Measurements from ENCODE around the gene RAB40C. TPM values are rescaled to one million over a fixed set of nuclear protein-coding genes. Genes with fewer than 3 reads are reported as not detected.

The RAB40C gene, protein sequence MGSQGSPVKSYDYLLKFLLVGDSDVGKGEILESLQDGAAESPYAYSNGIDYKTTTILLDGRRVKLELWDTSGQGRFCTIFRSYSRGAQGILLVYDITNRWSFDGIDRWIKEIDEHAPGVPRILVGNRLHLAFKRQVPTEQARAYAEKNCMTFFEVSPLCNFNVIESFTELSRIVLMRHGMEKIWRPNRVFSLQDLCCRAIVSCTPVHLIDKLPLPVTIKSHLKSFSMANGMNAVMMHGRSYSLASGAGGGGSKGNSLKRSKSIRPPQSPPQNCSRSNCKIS
- total RNA-seq = 10 to 100 TPM; 11.1 to 13.5 TPM

DNA sequence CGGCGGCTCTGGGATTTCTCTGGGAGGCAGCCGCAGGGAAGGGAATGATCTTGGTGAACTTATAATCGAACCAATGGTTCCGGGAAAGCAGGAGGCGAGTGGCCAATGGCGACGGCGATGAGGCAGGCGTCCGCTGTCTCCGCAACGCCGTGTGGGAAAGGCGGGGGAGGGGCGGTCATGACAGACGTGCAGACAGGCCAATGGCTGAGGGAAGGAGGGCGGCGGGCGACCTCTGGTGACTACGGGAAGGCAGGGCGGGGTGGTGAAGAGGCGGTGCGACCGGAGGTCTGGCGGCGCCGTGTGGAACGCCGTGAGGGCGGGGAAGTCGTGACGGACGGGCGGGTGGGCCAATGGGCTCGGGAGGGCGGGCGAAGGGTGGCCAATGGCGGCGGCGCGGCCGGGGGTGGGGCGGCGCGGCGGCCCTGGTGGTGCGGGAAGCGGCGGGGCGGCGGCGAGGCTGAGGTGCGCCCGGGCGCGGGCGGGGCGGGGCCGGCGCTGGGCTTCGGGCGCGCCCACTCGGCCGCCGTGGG lies at the start of gene RAB40C:
TSS of gene RAB40C (plus strand) at position 409 of the 530 bp plus-strand sequence. CDS start 226 bp downstream, outside the sequence.
- H3K27me3 ChIP-seq = no peaks in the 10 kb centered on the region
- peak; percentile 100 for DNase-seq (ENCODE audit: low spot score)
- no peaks in the 10 kb centered on the region for H3K36me3 ChIP-seq
- no peak for TF ChIP-seq CTCF (IDR thresholded peaks at IDR 0.05)
- H3K4me1 ChIP-seq = peaks cover 0 to 50% of the 10 kb centered on the region in 2 donors
- no peaks in the 10 kb centered on the region for H3K9me3 ChIP-seq
- H3K27ac ChIP-seq = peak within 1 kb of the TSS; percentile 96 to 97
- peak within 1 kb of the TSS; percentile 78 to 92 for H3K4me3 ChIP-seq

- Histone ChIP-seq H3K27me3 (no peaks in the 10 kb centered on the region), H3K36me3 (peaks cover 10% of the 10 kb centered on the region), H3K9me3 (no peaks in the 10 kb centered on the region), H3K27ac (no peak overlapping the region), H3K4me3 (no peak overlapping the region), H3K4me1 (peaks cover 0 to under 1% of the 10 kb centered on the region in 2 donors)
- no peak for TF ChIP-seq CTCF (IDR thresholded peaks at IDR 0.05)
- DNase-seq (ENCODE audit: low spot score) = no peak
Measured at GRCh38 chr16:540645-541340, 49.1 kb upstream of the RAB40C start.

GRCh38 chr16:543301-544164 lies 46.3 kb upstream of the RAB40C start:
- Histone ChIP-seq H3K27me3 (no peaks in the 10 kb centered on the region), H3K36me3 (peaks cover 10% of the 10 kb centered on the region), H3K9me3 (no peaks in the 10 kb centered on the region), H3K4me1 (no peaks in the 10 kb centered on the region), H3K4me3 (no peak overlapping the region), H3K27ac (no peak overlapping the region)
- TF ChIP-seq CTCF (IDR thresholded peaks at IDR 0.05) = no peak
- DNase-seq (ENCODE audit: low spot score) = no peak

DNA sequence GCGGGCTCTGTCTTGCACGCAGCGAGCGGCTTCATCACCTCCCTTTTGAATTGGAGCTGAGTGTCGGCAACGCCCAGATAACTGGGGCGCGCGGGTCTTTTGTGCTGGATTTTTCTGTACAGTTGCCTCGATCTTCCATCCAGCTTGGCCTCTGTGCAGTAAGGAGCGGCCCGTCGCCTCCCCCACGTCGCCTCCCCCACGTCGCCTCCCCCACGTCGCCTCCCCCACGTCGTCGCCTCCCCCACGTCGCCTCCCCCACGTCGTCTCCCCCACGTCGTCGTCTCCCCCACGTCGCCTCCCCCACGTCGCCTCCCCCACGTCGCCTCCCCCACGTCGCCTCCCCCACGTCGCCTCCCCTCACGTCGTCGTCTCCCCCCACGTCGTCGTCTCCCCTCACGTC lies 45.3 kb upstream of the RAB40C start:
- Histone ChIP-seq H3K4me1 (no peaks in the 10 kb centered on the region), H3K36me3 (peaks cover 19% of the 10 kb centered on the region), H3K27me3 (no peaks in the 10 kb centered on the region), H3K27ac (no peak overlapping the region), H3K9me3 (no peaks in the 10 kb centered on the region), H3K4me3 (no peak overlapping the region)
- DNase-seq (ENCODE audit: low spot score) = no peak
- TF ChIP-seq CTCF (IDR thresholded peaks at IDR 0.05) = no peak

DNA sequence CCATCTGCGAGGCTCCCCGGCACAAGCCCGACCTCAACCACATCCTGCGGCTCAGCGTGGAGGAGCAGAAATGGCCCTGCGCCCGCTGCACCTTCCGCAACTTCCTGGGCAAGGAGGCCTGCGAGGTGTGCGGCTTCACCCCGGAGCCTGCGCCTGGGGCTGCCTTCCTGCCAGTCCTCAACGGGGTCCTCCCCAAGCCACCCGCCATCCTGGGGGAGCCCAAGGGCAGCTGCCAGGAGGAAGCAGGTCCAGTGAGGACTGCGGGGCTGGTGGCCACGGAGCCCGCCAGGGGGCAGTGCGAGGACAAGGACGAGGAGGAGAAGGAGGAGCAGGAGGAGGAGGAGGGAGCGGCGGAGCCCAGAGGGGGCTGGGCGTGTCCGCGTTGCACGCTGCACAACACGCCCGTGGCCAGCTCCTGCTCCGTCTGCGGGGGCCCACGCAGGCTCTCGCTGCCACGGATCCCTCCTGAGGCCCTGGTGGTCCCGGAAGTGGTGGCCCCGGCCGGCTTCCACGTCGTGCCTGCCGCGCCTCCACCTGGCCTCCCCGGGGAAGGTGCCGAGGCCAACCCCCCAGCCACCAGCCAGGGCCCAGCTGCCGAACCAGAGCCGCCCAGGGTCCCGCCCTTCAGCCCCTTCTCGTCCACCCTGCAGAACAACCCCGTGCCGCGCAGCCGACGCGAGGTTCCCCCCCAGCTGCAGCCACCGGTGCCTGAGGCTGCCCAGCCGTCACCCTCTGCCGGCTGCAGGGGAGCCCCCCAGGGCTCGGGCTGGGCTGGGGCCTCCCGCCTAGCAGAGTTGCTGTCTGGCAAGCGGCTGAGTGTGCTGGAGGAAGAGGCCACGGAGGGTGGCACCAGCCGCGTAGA lies 42.7 kb upstream of the RAB40C start:
- Histone ChIP-seq H3K4me1 (no peaks in the 10 kb centered on the region), H3K27me3 (no peaks in the 10 kb centered on the region), H3K36me3 (peaks cover 25% of the 10 kb centered on the region), H3K27ac (no peak overlapping the region), H3K4me3 (no peak overlapping the region), H3K9me3 (no peaks in the 10 kb centered on the region)
- TF ChIP-seq CTCF (IDR thresholded peaks at IDR 0.05) = peak in 1 of 2 donors; percentile 46
- no peak for DNase-seq (ENCODE audit: low spot score)
